ENCODE results near the gene ZCCHC3.

DNA sequence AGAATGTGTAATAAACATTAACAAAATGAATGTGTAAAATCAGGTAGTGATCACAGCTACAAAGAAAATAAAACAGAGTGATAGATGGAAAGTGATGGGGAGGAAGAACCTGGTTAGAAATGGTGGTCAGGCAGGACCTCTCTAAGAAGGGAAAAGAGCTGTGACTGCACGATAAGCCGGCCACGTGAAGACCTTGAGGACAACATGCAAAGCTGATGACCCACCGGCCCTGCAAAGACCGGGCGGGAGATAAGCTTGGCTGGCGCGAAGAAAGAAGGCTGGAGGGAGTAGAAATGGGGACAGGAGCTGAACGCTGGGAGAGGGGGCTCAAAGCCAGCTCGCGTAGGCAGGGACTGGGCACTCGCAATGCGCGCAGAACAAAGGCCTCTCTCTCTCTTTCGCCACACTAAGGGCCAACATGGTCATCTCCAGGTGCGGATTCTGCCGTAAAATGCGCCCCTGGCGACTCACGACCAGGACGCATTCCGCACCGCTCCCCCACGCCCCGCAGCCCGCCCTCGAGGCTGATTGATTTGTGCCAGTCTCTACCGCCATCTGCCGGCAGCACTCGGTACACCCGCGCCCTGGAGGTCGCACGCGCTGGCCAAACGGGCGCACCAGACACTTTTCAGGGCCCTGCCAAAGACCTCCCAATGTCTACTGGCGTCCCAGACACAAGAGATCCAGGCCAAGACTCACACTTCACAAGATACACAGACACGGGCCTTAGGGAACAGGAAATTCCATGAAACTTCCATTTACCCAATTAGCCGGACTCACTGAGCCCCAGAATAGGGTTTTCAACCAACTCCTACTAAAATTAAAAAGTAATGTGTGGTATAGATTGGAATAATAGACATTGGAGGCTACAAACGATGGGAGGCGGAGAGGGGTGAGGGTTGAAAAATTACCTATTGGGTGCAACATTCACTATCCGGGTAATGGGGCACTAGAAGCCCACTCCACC, 30.5 kb upstream of the ZCCHC3 start:
- peak in 1 of 4 donors; percentile 17 for TF ChIP-seq POLR2AphosphoS5 (IDR thresholded peaks at IDR 0.05)
- no peak for TF ChIP-seq POLR2A (IDR thresholded peaks at IDR 0.05)
- TF ChIP-seq, protein P1, sequence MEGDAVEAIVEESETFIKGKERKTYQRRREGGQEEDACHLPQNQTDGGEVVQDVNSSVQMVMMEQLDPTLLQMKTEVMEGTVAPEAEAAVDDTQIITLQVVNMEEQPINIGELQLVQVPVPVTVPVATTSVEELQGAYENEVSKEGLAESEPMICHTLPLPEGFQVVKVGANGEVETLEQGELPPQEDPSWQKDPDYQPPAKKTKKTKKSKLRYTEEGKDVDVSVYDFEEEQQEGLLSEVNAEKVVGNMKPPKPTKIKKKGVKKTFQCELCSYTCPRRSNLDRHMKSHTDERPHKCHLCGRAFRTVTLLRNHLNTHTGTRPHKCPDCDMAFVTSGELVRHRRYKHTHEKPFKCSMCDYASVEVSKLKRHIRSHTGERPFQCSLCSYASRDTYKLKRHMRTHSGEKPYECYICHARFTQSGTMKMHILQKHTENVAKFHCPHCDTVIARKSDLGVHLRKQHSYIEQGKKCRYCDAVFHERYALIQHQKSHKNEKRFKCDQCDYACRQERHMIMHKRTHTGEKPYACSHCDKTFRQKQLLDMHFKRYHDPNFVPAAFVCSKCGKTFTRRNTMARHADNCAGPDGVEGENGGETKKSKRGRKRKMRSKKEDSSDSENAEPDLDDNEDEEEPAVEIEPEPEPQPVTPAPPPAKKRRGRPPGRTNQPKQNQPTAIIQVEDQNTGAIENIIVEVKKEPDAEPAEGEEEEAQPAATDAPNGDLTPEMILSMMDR (IDR thresholded peaks at IDR 0.05): peak; percentile 84 to 98 (median 90)
